GM18499 (cell line): Measurements from ENCODE around the gene WFDC5.
"Not testable (repeated sequence)": the region's sequence is repeated elsewhere in the genome, so short reads cannot be mapped to it uniquely, and the experiment has no call there.

Experiments
- ATAC-seq: cut with Tn5 transposase; IDR thresholded peaks from one replicate; pipeline ENCODE4 v1.9.1; 2021; ENCODE audit warnings: moderate number of reproducible peaks; ENCODE audit not compliant: insufficient read depth, unreplicated experiment

Gene WFDC5

GRCh38 chr20:45092898-45093297 is 22.1 kb downstream of the WFDC5 start:
- no peak for ATAC-seq

- no peak for ATAC-seq
Measured at GRCh38 chr20:45091366-45091765, 23.6 kb downstream of the WFDC5 start.

GRCh38 chr20:45090481-45090880 is 24.5 kb downstream of the WFDC5 start:
- no peak for ATAC-seq

DNA sequence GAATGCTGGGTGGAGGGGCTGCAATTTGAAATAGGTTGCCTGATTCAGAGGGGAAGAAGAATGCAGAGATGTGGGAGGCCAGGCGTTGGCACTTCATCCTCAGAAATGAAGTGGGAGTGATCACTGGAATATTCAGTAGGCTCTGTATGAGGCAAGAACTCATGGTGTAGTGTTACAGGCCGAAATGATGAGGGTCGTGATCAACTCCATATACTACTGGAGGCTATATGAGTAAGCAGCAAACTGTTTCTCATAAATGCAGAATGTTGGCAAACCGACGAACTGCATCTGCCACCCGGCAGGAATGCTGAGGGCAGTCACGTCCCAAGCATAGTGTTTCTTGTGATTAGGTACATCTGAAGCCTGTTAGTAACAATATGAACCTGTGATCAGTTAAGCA is 26.7 kb downstream of the WFDC5 start:
- ATAC-seq, result no peak

GRCh38 chr20:45087814-45088213 is 27.2 kb downstream of the WFDC5 start:
- no peak for ATAC-seq

DNA sequence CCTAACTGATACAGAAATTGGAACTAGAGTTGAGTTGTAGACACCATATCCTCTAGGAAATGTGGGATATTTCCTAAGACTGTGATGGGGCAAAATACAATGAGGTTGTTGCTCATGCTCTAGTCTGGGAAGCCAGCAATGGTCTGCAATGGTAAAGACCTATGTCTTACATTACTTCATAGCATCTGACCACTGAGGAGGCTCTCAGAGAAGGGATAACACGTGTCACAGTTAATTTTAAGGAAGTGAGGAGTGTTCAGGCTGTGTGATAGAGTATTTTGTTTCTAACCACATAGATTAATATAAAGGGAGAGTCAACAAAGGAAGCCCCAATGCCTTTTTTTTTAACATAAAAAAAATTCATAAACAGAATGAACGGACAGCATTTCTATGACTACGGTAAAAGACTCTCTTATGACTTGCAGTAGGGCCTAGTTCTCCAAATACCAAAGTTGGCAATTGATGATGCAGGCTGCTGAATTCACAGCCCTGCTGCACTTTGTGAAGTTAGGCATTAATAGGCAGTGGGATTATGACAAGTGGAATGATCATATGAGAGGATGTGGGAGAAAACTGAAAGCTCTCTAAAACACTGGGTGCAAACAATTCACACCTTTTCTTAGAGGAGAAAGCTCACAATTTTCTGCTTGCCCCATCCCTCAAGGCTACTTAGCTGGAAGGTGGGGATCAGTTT is 27.7 kb downstream of the WFDC5 start:
- no peak for ATAC-seq

DNA sequence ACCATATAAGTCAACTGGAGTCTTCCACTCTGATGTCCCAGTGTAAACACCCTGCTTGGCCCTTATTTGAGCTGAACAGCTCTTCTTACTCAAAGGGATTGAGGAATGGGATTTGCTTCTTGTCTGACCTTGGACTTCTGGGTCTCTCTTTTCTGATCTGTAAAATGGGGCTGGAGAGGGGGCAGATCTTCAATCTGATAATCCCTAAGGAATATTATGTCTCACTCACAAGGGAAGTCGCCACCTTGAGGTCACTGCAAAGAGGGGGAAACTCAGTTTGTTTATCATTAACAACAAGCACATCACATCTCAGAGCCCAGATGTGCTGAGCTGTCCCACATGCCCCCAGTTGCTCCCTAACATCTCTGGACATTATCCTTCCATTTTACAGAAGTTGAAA is 29.1 kb downstream of the WFDC5 start:
- no peak for ATAC-seq

DNA sequence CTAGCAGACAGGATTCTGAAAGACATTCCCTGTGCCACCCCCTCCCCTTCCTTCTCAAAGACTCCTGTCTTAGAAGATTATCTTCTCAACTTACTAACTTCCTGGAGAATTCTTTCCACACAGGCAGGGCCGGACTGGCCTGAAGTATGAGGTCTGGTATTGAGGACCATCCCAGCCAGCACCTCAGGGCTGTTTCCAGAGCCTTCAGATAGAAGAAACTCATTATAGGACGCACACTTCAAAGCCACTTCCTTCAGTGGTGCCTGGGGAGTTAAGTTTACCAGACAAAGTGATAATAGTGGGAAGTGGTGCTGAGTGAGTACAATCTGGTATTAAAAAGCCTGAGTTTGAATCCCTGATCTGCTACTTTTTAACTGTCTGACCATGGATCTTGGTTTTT is 29.7 kb downstream of the WFDC5 start:
- no peak for ATAC-seq

GRCh38 chr20:45083127-45083526 is 31.8 kb downstream of the WFDC5 start:
- no peak for ATAC-seq

DNA sequence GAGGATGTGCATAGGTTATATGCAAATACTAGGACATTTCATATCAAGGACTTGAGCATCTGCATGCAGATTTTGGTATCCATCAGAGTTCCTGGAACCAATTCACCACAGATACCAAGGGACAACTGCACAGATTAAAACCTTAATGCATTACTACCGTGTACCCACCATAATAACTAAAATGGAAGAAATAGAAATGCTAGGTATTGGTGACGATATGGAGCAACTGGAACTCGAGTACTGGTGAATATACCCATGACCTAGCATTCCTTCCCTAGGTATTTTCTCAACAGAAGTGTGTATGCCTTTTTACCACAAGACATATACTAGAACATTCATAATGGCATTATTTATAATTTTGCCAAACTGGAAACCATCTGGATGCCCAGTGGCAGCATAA is 32.5 kb downstream of the WFDC5 start:
- no peak for ATAC-seq

GRCh38 chr20:45080867-45081624 is 33.9 kb downstream of the WFDC5 start:
- no peak for ATAC-seq

- no peak for ATAC-seq
Measured at GRCh38 chr20:45077559-45077958, 37.4 kb downstream of the WFDC5 start.

DNA sequence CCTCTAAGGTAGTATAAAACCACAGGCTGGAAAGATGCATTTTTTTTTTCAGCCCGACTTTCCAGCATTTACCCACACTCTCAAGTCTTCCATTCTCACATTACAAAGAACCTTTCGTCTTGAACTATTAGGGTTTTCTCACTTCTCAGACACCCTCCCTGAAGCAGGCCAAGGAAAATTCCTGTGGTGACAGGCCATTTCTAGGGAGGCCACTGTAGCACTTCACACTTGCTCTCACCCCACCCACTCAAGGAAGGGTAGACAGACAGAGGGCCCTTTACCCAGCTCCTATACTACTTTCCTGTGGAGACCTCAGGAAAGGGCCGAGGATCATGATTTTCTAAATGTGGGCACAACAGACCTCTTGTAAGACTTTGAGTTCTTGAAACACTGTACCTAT is 41.8 kb downstream of the WFDC5 start:
- ATAC-seq, result no peak

GRCh38 chr20:45072066-45072465 is 42.9 kb downstream of the WFDC5 start:
- no peak for ATAC-seq

- ATAC-seq, result no peak
Measured at GRCh38 chr20:45070932-45071632, 43.9 kb downstream of the WFDC5 start.

GRCh38 chr20:45069261-45069660 is 45.7 kb downstream of the WFDC5 start:
- ATAC-seq, result no peak

DNA sequence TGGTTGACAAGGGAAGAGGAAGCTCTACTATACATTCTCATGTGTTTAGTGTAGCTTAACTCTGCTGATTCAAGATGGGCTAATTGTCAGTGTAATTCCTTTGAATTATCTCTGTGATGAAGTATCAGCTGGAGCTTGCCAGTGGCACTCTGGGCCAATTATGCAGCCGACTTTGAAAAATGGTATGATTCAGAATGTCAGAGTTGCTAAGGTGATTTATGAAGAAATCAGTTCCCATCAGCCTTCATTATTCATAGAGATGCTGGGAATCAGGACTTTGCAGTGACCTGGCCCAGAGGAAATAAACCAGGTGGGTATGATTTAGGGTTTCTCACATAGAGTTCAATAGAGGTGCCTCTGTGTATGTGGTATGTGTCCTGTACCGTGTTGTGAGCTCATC is 47.4 kb downstream of the WFDC5 start:
- ATAC-seq, result no peak

- no peak for ATAC-seq
Measured at GRCh38 chr20:45067087-45067486, 47.9 kb downstream of the WFDC5 start.

DNA sequence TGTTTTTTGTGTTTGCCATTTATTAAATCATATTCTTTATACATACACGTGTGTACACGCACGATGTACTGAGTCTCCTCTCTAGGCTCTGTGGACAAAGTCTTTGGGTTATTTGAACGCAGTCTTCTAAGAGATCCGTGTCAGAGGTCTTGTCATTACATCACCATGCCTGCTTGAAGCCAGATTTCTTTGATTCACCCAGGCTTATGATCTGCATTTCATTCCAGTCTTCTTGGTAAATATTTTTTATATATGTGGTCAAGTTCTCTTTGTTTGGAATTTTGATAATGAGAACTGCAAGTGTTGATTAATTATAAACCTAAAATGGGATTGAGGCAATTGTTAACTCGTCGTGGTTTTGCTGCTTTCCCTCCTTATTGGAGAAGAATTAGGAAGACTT is 48.6 kb downstream of the WFDC5 start:
- no peak for ATAC-seq

DNA sequence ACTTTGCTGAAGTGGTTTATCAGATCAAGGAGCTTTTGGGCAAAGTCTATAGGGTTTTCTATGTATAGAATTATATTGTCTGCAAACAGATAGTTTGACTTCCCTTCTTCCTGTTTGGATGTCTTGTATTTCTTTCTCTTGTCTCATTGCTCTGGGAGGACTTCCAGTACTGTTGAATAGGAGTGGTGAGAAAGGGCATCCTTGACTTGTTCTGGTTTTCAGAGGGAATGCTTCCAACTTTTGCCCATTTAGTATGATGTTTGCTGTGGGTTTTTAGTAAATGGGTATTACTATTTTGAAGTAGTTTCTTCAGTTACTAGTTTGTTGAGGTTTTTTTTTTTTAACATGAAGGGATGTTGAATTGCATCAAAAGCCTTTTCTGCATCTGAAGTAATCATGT is 50.2 kb downstream of the WFDC5 start:
- ATAC-seq, result no peak

- not testable (repeated sequence) for ATAC-seq
Measured at GRCh38 chr20:45063107-45063506, 51.9 kb downstream of the WFDC5 start.
